HG03469 (cell line): ENCODE measurements around the gene DPP6.

Experiments used
- ATAC-seq: cut with Tn5 transposase; IDR thresholded peaks from one replicate; pipeline ENCODE4 v1.9.1; 2021; ENCODE audit warnings: mild to moderate bottlenecking, moderate library complexity, moderate number of reproducible peaks; ENCODE audit not compliant: unreplicated experiment

Gene DPP6

GRCh38 chr7:154843670-154844237 lies 791.6 kb downstream of the DPP6 start:
- no peak for ATAC-seq

- no peak for ATAC-seq
Measured at GRCh38 chr7:154844499-154844898, 792.3 kb downstream of the DPP6 start.

GRCh38 chr7:154844955-154845354 lies 792.8 kb downstream of the DPP6 start:
- ATAC-seq: no peak

GRCh38 chr7:154848464-154848863 lies 796.3 kb downstream of the DPP6 start:
- ATAC-seq: no peak

GRCh38 chr7:154852205-154852604 lies 800.0 kb downstream of the DPP6 start:
- ATAC-seq: no peak

- ATAC-seq: no peak
Measured at GRCh38 chr7:154853063-154853726, 801.0 kb downstream of the DPP6 start.

GRCh38 chr7:154853727-154854095 lies 801.5 kb downstream of the DPP6 start:
- no peak for ATAC-seq

GRCh38 chr7:154854836-154855235 lies 802.6 kb downstream of the DPP6 start:
- no peak for ATAC-seq

GRCh38 chr7:154855366-154855765 lies 803.2 kb downstream of the DPP6 start:
- ATAC-seq: no peak

GRCh38 chr7:154856733-154857132 lies 804.5 kb downstream of the DPP6 start:
- no peak for ATAC-seq

GRCh38 chr7:154857240-154857639 lies 805.0 kb downstream of the DPP6 start:
- ATAC-seq: no peak

- ATAC-seq: no peak
Measured at GRCh38 chr7:154857728-154858681, 805.8 kb downstream of the DPP6 start.

- no peak for ATAC-seq
Measured at GRCh38 chr7:154858836-154859537, 806.8 kb downstream of the DPP6 start.

- no peak for ATAC-seq
Measured at GRCh38 chr7:154859747-154860620, 807.8 kb downstream of the DPP6 start.

GRCh38 chr7:154860621-154861375 lies 808.6 kb downstream of the DPP6 start:
- no peak for ATAC-seq

- ATAC-seq: no peak
Measured at GRCh38 chr7:154861589-154861988, 809.4 kb downstream of the DPP6 start.

GRCh38 chr7:154862153-154862791 lies 810.1 kb downstream of the DPP6 start:
- no peak for ATAC-seq

- no peak for ATAC-seq
Measured at GRCh38 chr7:154863766-154864522, 811.7 kb downstream of the DPP6 start.
